DMS114 treated with DMSO at 0.1 percent for 48 hours (cell line): ENCODE measurements around the gene RGL1.

Experiments
- DNase-seq: peaks from one replicate; lab custom pipeline; 2025; ENCODE audit not compliant: unreplicated experiment; lab: John Stamatoyannopoulos, UW

RGL1 gene

GRCh38 chr1:183886853-183887252 is 81.9 kb downstream of the RGL1 start:
- no peak for DNase-seq

GRCh38 chr1:183887826-183888819 is 83.2 kb downstream of the RGL1 start:
- no peak for DNase-seq

- no peak for DNase-seq
These were observed 84.2 kb downstream of the RGL1 start for GRCh38 chr1:183889095-183889494.

- DNase-seq: no peak
These were observed 86.4 kb downstream of the RGL1 start for GRCh38 chr1:183891158-183891856.

- DNase-seq: no peak
These were observed 87.5 kb downstream of the RGL1 start for GRCh38 chr1:183892351-183892793.

GRCh38 chr1:183893561-183894289 is 88.8 kb downstream of the RGL1 start:
- DNase-seq: no peak

- DNase-seq: no peak
These were observed 89.3 kb downstream of the RGL1 start for GRCh38 chr1:183894290-183894565.

GRCh38 chr1:183896466-183897048 is 91.6 kb downstream of the RGL1 start:
- DNase-seq: no peak

GRCh38 chr1:183898001-183898396 is 93.1 kb downstream of the RGL1 start:
- DNase-seq: no peak

GRCh38 chr1:183898610-183899009 is 93.7 kb downstream of the RGL1 start:
- DNase-seq: no peak

- no peak for DNase-seq
These were observed 96.9 kb downstream of the RGL1 start for GRCh38 chr1:183901748-183902330.

GRCh38 chr1:183903101-183903500 is 98.2 kb downstream of the RGL1 start:
- no peak for DNase-seq

GRCh38 chr1:183905508-183906113 is 100.7 kb downstream of the RGL1 start:
- no peak for DNase-seq

- no peak for DNase-seq
These were observed 102.2 kb downstream of the RGL1 start for GRCh38 chr1:183907070-183907469.

GRCh38 chr1:183908079-183908478 is 103.2 kb downstream of the RGL1 start:
- DNase-seq: no peak

- no peak for DNase-seq
These were observed 104.8 kb downstream of the RGL1 start for GRCh38 chr1:183909672-183910071.

GRCh38 chr1:183910845-183911244 is 105.9 kb downstream of the RGL1 start:
- no peak for DNase-seq

GRCh38 chr1:183911285-183911684 is 106.4 kb downstream of the RGL1 start:
- no peak for DNase-seq

- DNase-seq: no peak
These were observed 107.5 kb downstream of the RGL1 start for GRCh38 chr1:183912265-183912886.

GRCh38 chr1:183913567-183913993 is 108.7 kb downstream of the RGL1 start:
- DNase-seq: no peak
